ENCODE measurements around the gene AGAP1.

GRCh38 chr2:235930701-235931100 is 436.9 kb downstream of the AGAP1 start:
- TF ChIP-seq CTCF (IDR thresholded peaks at IDR 0.05; ENCODE audit: poor library complexity, severe bottlenecking) (no peak), RAD21 (conservative IDR thresholded peaks at IDR 0.05) (no peak), TAF1 (IDR thresholded peaks at IDR 0.05; ENCODE audit: low read depth) (no peak), MXI1 (conservative IDR thresholded peaks at IDR 0.05; ENCODE audit: poor library complexity, severe bottlenecking) (no peak), POLR2AphosphoS5 (IDR thresholded peaks at IDR 0.05) (no peak), EZH2 (IDR thresholded peaks at IDR 0.05; ENCODE audit: borderline replicate concordance, insufficient read depth, low read length, poor library complexity, severe bottlenecking) (no peak)

All from neural cell (in vitro differentiated cells).